NCI-H82 treated with DMSO at 0.1 percent for 48 hours (cell line): ENCODE measurements around the gene EVI5.

ENCODE experiments used
- DNase-seq: peaks from one replicate; lab custom pipeline; 2025; ENCODE audit not compliant: unreplicated experiment; lab: John Stamatoyannopoulos, UW

EVI5 gene

GRCh38 chr1:92486251-92487077 is 298.4 kb downstream of the EVI5 start, which contains the start of gene GFI1:
Gene GFI1 (minus strand): TSS chr1:92486925. CDS start chr1:92483487, 3,438 bp downstream.
- no peak for DNase-seq

GRCh38 chr1:92485381-92486250 is 299.3 kb downstream of the EVI5 start:
- no peak for DNase-seq

- no peak for DNase-seq
These were observed 300.2 kb downstream of the EVI5 start for GRCh38 chr1:92484472-92485380.

- no peak for DNase-seq
These were observed 301.1 kb downstream of the EVI5 start for GRCh38 chr1:92483610-92484471.

GRCh38 chr1:92482665-92483609 is 302.0 kb downstream of the EVI5 start:
- DNase-seq = no peak

GRCh38 chr1:92481971-92482664 is 302.8 kb downstream of the EVI5 start:
- DNase-seq = no peak

GRCh38 chr1:92481599-92481925 is 303.3 kb downstream of the EVI5 start:
- DNase-seq = no peak

GRCh38 chr1:92480813-92481598 is 303.9 kb downstream of the EVI5 start:
- DNase-seq = no peak

- DNase-seq = no peak
These were observed 304.6 kb downstream of the EVI5 start for GRCh38 chr1:92480200-92480812.

GRCh38 chr1:92479587-92479986 is 305.3 kb downstream of the EVI5 start:
- DNase-seq = no peak

GRCh38 chr1:92478393-92478792 is 306.5 kb downstream of the EVI5 start:
- DNase-seq = no peak

- DNase-seq = no peak
These were observed 308.8 kb downstream of the EVI5 start for GRCh38 chr1:92476071-92476631.

GRCh38 chr1:92475029-92475428 is 309.9 kb downstream of the EVI5 start:
- no peak for DNase-seq

- DNase-seq = no peak
These were observed 311.0 kb downstream of the EVI5 start for GRCh38 chr1:92473781-92474495.

- no peak for DNase-seq
These were observed 314.7 kb downstream of the EVI5 start for GRCh38 chr1:92470216-92470615.

GRCh38 chr1:92466683-92467352 is 318.1 kb downstream of the EVI5 start:
- DNase-seq = no peak
